ENCODE measurements around the gene BCOR. TPM values are rescaled to one million over a fixed set of nuclear protein-coding genes. Genes with fewer than 3 reads are reported as not detected.

Gene BCOR
- total RNA-seq, result 41.3 TPM

- peak; percentile 80 for DNase-seq (ENCODE audit: low spot score)
Measured at GRCh38 chrX:40097504-40098263, at the start of gene BCOR. Gene BCOR, minus strand, starts transcription at chrX:40097958. Its CDS starts 20,029 bp downstream, at chrX:40077929.

- DNase-seq (ENCODE audit: low spot score), result no peak
Measured at GRCh38 chrX:40147126-40147952, 49.6 kb upstream of the BCOR start.

- no peak for DNase-seq (ENCODE audit: low spot score)
Measured at GRCh38 chrX:40146262-40147125, 48.7 kb upstream of the BCOR start.

GRCh38 chrX:40145923-40146261, 48.1 kb upstream of the BCOR start:
- DNase-seq (ENCODE audit: low spot score), result no peak

- DNase-seq (ENCODE audit: low spot score), result no peak
Measured at GRCh38 chrX:40145001-40145922, 47.5 kb upstream of the BCOR start.

- no peak for DNase-seq (ENCODE audit: low spot score)
Measured at GRCh38 chrX:40144576-40144975, 46.8 kb upstream of the BCOR start.

GRCh38 chrX:40143987-40144386, 46.2 kb upstream of the BCOR start:
- no peak for DNase-seq (ENCODE audit: low spot score)

- no peak for DNase-seq (ENCODE audit: low spot score)
Measured at GRCh38 chrX:40143001-40143400, 45.2 kb upstream of the BCOR start.

GRCh38 chrX:40142417-40142816, 44.7 kb upstream of the BCOR start:
- DNase-seq (ENCODE audit: low spot score), result no peak

- DNase-seq (ENCODE audit: low spot score), result no peak
Measured at GRCh38 chrX:40140706-40141499, 43.1 kb upstream of the BCOR start.

- peak; percentile 83 for DNase-seq (ENCODE audit: low spot score)
Measured at GRCh38 chrX:40132751-40133150, 35.0 kb upstream of the BCOR start.

GRCh38 chrX:40131654-40132337, 34.0 kb upstream of the BCOR start:
- DNase-seq (ENCODE audit: low spot score), result no peak

GRCh38 chrX:40130207-40130606, 32.4 kb upstream of the BCOR start:
- DNase-seq (ENCODE audit: low spot score), result no peak

GRCh38 chrX:40127052-40127451, 29.3 kb upstream of the BCOR start:
- DNase-seq (ENCODE audit: low spot score), result no peak

GRCh38 chrX:40122487-40122886, 24.7 kb upstream of the BCOR start:
- DNase-seq (ENCODE audit: low spot score), result no peak

GRCh38 chrX:40121618-40122017, 23.9 kb upstream of the BCOR start:
- no peak for DNase-seq (ENCODE audit: low spot score)

GRCh38 chrX:40120838-40121580, 23.3 kb upstream of the BCOR start:
- no peak for DNase-seq (ENCODE audit: low spot score)

GRCh38 chrX:40117715-40118285, 20.0 kb upstream of the BCOR start:
- no peak for DNase-seq (ENCODE audit: low spot score)

- DNase-seq (ENCODE audit: low spot score), result no peak
Measured at GRCh38 chrX:40116925-40117324, 19.2 kb upstream of the BCOR start.
